ENCODE measurements around the gene STEAP3. TPM values are rescaled to one million over a fixed set of nuclear protein-coding genes. Genes with fewer than 3 reads are reported as not detected.

STEAP3 gene
- total RNA-seq, 1 experiment from 2014 or later, result 32.3 TPM

DNA sequence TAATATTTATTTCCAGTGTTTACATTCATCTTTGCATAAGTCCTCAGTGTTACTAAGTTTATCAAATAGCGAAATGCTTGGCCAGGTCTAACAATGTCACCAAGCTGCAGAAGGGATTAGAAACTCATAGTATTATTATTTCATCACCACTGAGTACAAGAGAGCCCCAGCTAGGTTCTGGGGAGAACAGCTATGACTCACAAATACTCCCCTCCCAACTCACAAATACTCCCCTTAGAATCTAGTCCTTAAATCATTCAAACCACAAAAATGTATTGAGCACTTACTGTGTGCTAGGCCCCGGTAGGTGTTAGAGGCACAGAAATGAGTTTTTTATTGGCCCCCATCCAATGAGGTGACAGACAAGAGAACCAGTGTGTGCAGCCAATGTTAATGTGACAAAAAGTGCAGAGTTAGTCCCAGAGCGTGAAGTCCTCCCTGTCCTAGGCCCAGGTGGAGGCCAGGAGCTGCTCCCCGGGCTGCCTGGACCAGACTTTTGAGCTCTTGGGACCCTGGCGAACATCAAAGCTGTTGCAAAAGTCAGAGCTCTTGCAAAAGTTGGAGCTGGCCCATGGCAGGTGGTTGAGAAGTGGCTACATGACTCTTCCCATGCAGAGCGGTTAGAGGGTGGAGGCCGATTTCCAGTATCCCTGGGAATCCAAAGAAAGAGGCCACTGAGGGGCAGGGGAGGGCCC is 9.8 kb downstream of the STEAP3 start:
- TF ChIP-seq EZH2 (IDR thresholded peaks at IDR 0.05) (no peak), YY1 (IDR thresholded peaks at IDR 0.05; ENCODE audit: extremely low read depth, insufficient replicate concordance, low read depth, low read length) (no peak), CEBPB (IDR thresholded peaks at IDR 0.05; ENCODE audit: low read depth) (no peak), ZFX (IDR thresholded peaks at IDR 0.05) (no peak), POLR2A (IDR thresholded peaks at IDR 0.05; ENCODE audit: borderline replicate concordance, extremely low read depth, insufficient read depth, insufficient read length) (no peak), SRF (IDR thresholded peaks at IDR 0.05; ENCODE audit: low read depth) (no peak), RAD21 (IDR thresholded peaks at IDR 0.05; ENCODE audit: low read depth) (no peak), EZH2phosphoT487 (IDR thresholded peaks at IDR 0.05; ENCODE audit: borderline replicate concordance) (no peak), POLR2AphosphoS5 (IDR thresholded peaks at IDR 0.05; ENCODE audit: low read depth, low read length) (no peak), SIN3A (IDR thresholded peaks at IDR 0.05; ENCODE audit: low read depth) (no peak)
- TF ChIP-seq, protein P1, sequence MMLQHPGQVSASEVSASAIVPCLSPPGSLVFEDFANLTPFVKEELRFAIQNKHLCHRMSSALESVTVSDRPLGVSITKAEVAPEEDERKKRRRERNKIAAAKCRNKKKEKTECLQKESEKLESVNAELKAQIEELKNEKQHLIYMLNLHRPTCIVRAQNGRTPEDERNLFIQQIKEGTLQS (IDR thresholded peaks at IDR 0.05), result no peak
- TF ChIP-seq, protein P2, sequence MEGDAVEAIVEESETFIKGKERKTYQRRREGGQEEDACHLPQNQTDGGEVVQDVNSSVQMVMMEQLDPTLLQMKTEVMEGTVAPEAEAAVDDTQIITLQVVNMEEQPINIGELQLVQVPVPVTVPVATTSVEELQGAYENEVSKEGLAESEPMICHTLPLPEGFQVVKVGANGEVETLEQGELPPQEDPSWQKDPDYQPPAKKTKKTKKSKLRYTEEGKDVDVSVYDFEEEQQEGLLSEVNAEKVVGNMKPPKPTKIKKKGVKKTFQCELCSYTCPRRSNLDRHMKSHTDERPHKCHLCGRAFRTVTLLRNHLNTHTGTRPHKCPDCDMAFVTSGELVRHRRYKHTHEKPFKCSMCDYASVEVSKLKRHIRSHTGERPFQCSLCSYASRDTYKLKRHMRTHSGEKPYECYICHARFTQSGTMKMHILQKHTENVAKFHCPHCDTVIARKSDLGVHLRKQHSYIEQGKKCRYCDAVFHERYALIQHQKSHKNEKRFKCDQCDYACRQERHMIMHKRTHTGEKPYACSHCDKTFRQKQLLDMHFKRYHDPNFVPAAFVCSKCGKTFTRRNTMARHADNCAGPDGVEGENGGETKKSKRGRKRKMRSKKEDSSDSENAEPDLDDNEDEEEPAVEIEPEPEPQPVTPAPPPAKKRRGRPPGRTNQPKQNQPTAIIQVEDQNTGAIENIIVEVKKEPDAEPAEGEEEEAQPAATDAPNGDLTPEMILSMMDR (IDR thresholded peaks at IDR 0.05 in 2 of 3, conservative IDR thresholded peaks at IDR 0.05 in 1 of 3; ENCODE audit: borderline replicate concordance in 1 of 3, insufficient read depth in 1 of 3, low read depth in 2 of 3, low read length in 2 of 3), result no peak
- TF ChIP-seq, protein P3, sequence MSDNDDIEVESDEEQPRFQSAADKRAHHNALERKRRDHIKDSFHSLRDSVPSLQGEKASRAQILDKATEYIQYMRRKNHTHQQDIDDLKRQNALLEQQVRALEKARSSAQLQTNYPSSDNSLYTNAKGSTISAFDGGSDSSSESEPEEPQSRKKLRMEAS (IDR thresholded peaks at IDR 0.05), result no peak
- TF ChIP-seq, protein P4, sequence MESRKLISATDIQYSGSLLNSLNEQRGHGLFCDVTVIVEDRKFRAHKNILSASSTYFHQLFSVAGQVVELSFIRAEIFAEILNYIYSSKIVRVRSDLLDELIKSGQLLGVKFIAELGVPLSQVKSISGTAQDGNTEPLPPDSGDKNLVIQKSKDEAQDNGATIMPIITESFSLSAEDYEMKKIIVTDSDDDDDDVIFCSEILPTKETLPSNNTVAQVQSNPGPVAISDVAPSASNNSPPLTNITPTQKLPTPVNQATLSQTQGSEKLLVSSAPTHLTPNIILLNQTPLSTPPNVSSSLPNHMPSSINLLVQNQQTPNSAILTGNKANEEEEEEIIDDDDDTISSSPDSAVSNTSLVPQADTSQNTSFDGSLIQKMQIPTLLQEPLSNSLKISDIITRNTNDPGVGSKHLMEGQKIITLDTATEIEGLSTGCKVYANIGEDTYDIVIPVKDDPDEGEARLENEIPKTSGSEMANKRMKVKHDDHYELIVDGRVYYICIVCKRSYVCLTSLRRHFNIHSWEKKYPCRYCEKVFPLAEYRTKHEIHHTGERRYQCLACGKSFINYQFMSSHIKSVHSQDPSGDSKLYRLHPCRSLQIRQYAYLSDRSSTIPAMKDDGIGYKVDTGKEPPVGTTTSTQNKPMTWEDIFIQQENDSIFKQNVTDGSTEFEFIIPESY (IDR thresholded peaks at IDR 0.05; ENCODE audit: extremely low read depth, insufficient replicate concordance, low read length), result no peak

More for the DNA sequence above, 9.8 kb downstream of the STEAP3 start:
- no peak overlapping the region for H3K4me3 ChIP-seq (replicated peaks in 1 of 2; ENCODE audit: low read depth in 1 of 2, low read length in 2 of 2)
- POLR2A ChIA-PET, result interaction anchor here (1.4 kb wide), 1 partner anchor 10 kb away, joined by 5 read pairs; the partner anchor contains the start of gene STEAP3
- CTCF ChIA-PET, result interaction anchor here (0.7 to 0.9 kb wide), 3 partner anchors 10 to 58 kb away, joined by 3 to 6 read pairs (median 4); partner anchors contain the start of gene STEAP3
- BruUV-seq (replicated peaks), result no TSS peak
- no peaks in the 10 kb centered on the region for H3K9me2 ChIP-seq (ENCODE audit: insufficient read depth)
- no peaks in the 10 kb centered on the region for H4K20me1 ChIP-seq (ENCODE audit: insufficient read depth)
- no peak overlapping the region for H3K9ac ChIP-seq (ENCODE audit: low read length)
- no peak for DNase-seq (ENCODE audit: low read depth, low spot score)
- RAD21 ChIA-PET (ENCODE audit: low non-redundant PET in 1 of 2, low total read pairs in 2 of 2, uncharacterized antibody in 2 of 2, unreplicated experiment in 2 of 2), result interaction anchor here in 1 of 2 experiments (1.0 kb wide), 1 partner anchor 58 kb away, joined by 6 read pairs; no protein-coding TSS in a partner anchor
- H3K27ac ChIP-seq (ENCODE audit: low read depth, low read length), result no peak overlapping the region
- H2AFZ ChIP-seq (ENCODE audit: low read depth, low read length, poor library complexity, severe bottlenecking), result no peak overlapping the region
- H3K9me3 ChIP-seq (ENCODE audit: control insufficient read depth in 1 of 2, insufficient read depth in 1 of 2, low read depth in 1 of 2, low read length in 2 of 2), result no peaks in the 10 kb centered on the region
- peaks cover 15% of the 10 kb centered on the region for H3K79me2 ChIP-seq (ENCODE audit: insufficient read depth, low read length)
- no peak for ATAC-seq
- peaks cover 0 to 6% of the 10 kb centered on the region in 2 experiments; a peak in 2 of 4 replicates for H3K4me1 ChIP-seq (ENCODE audit: control insufficient read depth in 1 of 2, insufficient read depth in 2 of 2, low read length in 2 of 2)
- H3K4me2 ChIP-seq (ENCODE audit: low read length), result no peak overlapping the region
- intact Hi-C loops (cut with micrococcal nuclease), result loop anchor here (1.0 kb wide), 2 partner anchors 32 to 58 kb away; no protein-coding TSS in a partner anchor
- H3K36me3 ChIP-seq (ENCODE audit: control insufficient read depth in 1 of 2, insufficient read depth in 2 of 2, low read length in 2 of 2), result peaks cover 0 to 7% of the 10 kb centered on the region in 2 experiments; a peak in 1 of 4 replicates
- no peaks in the 10 kb centered on the region for H3K27me3 ChIP-seq (ENCODE audit: insufficient read depth, low read length)

Measured in HCT116 (cell line).